NOMO-1 treated with dmso at 0.1 percent for 144 hours (cell line): ENCODE results near the gene FOS.
A peak's percentile ranks its signal among the peaks of the same experiment; 100 is the strongest.
"Not testable (repeated sequence)": the region's sequence is repeated elsewhere in the genome, so short reads cannot be mapped to it uniquely, and the experiment has no call there.

Experiments
- DNase-seq: peaks from one replicate; lab custom pipeline; 2025; ENCODE audit not compliant: unreplicated experiment; lab: John Stamatoyannopoulos, UW

Gene FOS

DNA sequence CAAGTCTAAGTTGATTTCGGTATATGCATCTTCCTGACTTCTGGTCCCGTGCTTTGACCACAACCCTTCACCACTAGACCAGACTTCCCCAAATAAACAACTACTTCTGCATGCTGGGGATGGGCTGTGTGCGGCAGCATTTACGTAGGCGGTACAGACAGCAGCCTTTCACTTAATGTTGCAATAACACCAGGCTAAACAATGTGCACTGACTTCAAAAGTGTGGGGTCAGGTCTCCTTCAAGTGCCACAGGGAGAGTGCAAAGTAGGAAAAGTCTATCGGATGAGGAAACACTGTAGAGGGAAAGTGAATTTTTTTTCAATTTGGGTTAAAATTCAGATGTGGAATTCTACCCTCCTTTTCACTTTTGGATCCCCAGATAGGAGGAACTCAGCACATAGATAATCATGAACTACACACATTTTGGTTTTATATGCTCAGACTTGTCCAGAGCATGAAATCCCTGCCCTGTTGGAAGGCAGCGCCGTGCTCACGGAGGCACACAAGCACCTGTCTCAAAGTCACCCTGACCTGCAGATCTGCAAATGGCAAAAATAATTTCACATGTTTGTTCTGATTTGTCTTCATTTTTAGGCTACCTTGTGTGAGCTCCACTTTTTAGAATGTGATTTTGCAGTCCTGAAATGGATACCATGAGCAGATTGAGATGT lies 3.6 kb upstream of the FOS start:
- DNase-seq: peak; percentile 98

- no peak for DNase-seq
Observed at GRCh38 chr14:75275598-75275997, 3.0 kb upstream of the FOS start.

DNA sequence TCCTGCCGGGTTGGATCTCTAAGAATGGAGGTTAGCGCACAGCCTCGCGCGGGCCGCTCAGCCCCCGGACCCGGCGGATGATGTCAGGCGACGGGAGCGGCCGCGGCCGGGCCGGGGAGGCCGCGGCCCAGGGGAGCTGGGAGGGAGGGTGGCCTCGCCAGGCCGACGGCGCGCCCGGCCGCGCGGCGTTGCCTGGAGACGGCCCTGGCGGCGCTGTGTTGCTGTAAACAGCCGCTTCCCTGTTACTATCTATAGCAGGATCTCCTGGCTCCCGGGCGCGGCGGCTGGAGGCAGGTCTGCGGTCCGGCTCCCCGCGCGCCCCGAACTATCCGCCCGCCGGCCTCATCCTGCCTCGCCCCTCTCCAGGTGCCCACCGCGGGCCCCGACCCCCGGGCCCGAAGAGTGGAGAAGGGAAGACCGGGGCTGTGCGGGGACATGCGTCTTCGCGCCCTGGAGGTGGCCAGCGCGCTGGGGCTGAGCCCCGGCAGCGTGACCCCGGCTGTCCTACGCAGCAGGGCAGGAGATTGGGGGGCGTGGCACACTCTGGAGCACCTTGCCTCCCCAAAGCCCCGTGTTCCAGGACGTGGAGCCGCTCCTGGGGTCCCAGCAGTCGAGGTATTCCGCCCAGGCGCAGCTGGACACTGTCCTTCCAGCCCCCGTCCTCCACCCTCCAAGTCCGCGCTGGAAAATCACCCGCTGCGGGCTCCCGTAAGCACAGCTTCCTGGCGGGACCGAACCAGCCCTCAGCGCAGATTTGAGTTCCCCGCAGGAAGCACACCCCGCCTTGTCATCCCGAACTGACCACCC lies 1.4 kb upstream of the FOS start:
- peak; percentile 51 for DNase-seq

DNA sequence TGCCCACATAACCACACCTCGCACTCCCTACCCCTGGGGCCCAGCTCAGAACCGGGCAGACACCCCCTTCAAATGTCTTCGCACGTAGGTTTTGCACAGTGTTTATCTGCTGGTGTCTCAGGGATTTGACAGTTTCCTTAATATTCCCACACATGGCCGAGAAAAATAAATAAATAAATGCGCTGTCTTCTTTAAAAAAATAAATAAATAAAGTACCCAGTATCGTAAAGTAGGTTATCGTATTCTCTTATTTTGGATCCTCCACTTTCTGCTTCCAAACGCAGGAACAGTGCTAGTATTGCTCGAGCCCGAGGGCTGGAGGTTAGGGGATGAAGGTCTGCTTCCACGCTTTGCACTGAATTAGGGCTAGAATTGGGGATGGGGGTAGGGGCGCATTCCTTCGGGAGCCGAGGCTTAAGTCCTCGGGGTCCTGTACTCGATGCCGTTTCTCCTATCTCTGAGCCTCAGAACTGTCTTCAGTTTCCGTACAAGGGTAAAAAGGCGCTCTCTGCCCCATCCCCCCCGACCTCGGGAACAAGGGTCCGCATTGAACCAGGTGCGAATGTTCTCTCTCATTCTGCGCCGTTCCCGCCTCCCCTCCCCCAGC lies 710 bp upstream of the FOS start:
- no peak for DNase-seq

GRCh38 chr14:75279153-75279762 lies 630 bp downstream of the FOS start:
- peak; percentile 60 for DNase-seq

DNA sequence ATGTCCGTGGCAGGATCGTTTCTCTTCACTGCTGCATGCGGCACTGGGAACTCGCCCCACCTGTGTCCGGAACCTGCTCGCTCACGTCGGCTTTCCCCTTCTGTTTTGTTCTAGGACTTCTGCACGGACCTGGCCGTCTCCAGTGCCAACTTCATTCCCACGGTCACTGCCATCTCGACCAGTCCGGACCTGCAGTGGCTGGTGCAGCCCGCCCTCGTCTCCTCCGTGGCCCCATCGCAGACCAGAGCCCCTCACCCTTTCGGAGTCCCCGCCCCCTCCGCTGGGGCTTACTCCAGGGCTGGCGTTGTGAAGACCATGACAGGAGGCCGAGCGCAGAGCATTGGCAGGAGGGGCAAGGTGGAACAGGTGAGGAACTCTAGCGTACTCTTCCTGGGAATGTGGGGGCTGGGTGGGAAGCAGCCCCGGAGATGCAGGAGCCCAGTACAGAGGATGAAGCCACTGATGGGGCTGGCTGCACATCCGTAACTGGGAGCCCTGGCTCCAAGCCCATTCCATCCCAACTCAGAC lies 1.2 kb downstream of the FOS start:
- no peak for DNase-seq

GRCh38 chr14:75280291-75280830 lies 1.7 kb downstream of the FOS start:
- no peak for DNase-seq

GRCh38 chr14:75280831-75281653 lies 2.4 kb downstream of the FOS start:
- DNase-seq: no peak

GRCh38 chr14:75281654-75282019 lies 3.0 kb downstream of the FOS start:
- no peak for DNase-seq

DNA sequence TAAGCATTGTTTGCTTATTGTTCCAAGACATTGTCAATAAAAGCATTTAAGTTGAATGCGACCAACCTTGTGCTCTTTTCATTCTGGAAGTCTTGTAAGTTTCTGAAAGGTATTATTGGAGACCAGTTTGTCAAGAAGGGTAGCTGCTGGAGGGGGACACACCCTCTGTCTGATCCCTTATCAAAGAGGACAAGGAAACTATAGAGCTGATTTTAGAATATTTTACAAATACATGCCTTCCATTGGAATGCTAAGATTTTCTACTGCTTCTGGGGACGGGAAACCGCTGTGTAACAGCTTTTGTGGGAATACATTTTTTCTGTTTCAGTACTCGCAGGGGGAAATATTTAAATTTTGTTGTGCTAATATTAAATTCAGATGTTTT lies 3.5 kb downstream of the FOS start:
- DNase-seq: no peak

DNA sequence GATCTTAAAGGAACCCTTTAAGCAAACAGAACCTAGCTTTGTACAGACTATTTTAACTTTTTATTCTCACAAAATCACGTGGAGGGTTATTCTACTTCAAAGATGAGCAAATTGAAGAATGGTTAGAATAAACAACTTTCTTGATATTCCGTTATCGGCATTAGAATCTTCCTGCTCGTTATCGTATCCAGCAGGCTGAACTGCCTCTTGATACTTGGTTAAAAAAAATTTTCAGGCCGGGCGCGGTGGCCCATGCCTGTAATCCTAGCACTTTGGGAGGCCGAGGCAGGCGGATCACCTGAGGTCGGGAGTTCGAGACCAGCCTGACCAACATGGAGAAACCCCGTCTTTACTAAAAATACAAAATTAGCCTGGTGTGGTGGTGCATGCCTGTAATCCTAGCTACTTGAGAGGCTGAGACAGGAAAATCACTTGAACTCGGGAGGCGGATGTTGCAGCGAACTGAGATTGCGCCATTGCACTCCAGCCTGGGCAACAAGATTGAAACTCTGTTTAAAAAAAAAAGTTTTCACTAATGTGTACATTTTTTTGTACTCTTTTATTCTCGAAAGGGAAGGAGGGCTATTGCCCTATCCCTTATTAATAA lies 4.0 kb downstream of the FOS start:
- not testable (repeated sequence) for DNase-seq

GRCh38 chr14:75283162-75283832 lies 4.7 kb downstream of the FOS start:
- DNase-seq: peak; percentile 86

GRCh38 chr14:75283833-75284563 lies 5.4 kb downstream of the FOS start:
- peak; percentile 37 for DNase-seq

- no peak for DNase-seq
Observed at GRCh38 chr14:75285331-75285730, 6.7 kb downstream of the FOS start.

DNA sequence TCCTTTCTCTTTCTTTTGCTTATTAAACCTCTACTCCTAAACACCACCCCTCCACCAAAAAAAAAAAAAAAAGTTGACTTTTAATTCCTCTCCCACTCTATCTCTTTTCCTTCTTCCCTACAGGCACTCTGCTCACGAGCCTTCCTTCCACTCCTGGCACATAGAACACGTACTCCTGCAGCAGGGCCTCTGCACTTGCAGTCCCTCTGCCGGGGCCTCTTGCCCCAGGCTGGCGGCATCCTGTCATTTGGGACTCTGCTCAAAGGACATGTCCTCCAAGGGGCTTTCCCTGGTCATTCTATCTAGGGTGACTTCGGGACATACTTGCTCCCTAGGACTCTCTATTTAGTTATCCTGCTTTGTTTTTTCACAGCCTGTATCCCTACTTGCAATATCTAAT lies 7.7 kb downstream of the FOS start:
- no peak for DNase-seq

- no peak for DNase-seq
Observed at GRCh38 chr14:75289840-75290388, 11.3 kb downstream of the FOS start.

DNA sequence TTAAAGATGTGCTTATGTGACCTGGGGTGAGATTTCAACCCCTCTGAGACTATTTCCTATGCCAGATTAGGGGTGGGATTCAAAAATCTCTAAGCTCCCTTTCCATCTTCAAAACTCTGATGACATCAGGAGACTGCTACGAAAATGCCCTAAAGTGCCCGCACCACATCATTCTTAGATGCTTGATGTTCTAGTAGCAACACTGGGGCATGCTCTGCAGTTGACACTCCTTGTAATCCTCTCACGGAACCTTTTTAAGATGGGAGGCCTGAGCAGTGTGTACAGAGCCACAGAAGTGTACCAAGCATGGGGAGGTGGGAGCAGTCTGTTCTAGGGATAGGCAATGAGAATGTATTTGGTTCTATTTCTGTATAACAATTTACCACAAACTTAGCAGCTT lies 12.2 kb downstream of the FOS start:
- DNase-seq: no peak

GRCh38 chr14:75291331-75291730 lies 12.7 kb downstream of the FOS start:
- no peak for DNase-seq
